IMR-90 (cell line): ENCODE measurements around the gene BAZ1A. TPM values are rescaled to one million over a fixed set of nuclear protein-coding genes. Genes with fewer than 3 reads are reported as not detected.

Source experiments
- ELK1 ChIP-seq: fragments of 150-350 bp; IDR thresholded peaks from 2 replicates; pipeline ENCODE4 v1.6.1; 2016; ENCODE audit warnings: low read depth, mild to moderate bottlenecking, low read length, moderate library complexity, borderline replicate concordance
- FOS ChIP-seq: fragments of 150-350 bp; IDR thresholded peaks from 2 replicates; pipeline ENCODE4 v1.6.1; 2016; ENCODE audit warnings: low read depth, low read length
- MXI1 ChIP-seq: IDR thresholded peaks from 2 replicates; pipeline ENCODE4 v1.6.1; 2012; ENCODE audit warnings: low read depth, mild to moderate bottlenecking, low read length, moderate library complexity, borderline replicate concordance
- RCOR1 ChIP-seq: IDR thresholded peaks from 2 replicates; pipeline ENCODE4 v1.6.1; 2012; ENCODE audit warnings: mild to moderate bottlenecking, low read length, improper control_type of control experiment; ENCODE audit not compliant: insufficient replicate concordance
- RFX5 ChIP-seq: IDR thresholded peaks from 2 replicates; pipeline ENCODE4 v1.8.0; 2012; ENCODE audit warnings: low read depth, mild to moderate bottlenecking, low read length, moderate library complexity
- polyA plus RNA-seq, 3 experiments: library from polyadenylated mRNA; depleted of rRNA; stranded (reverse); fragments of >200 nt; gene quantifications; 2 replicates each; pipeline ENCODE4 v1.2.3, GENCODE V29; 2012; ENCODE audit warnings: low replicate concordance in 1 of 3
- total RNA-seq: library from RNA; depleted of rRNA; stranded (reverse); fragments of >200 nt; gene quantifications from 2 replicates; pipeline ENCODE4 v1.2.3, GENCODE V29; 2012

BAZ1A gene
- total and polyA plus RNA-seq, 2 of the 4 experiments (the other 2 are of a cell fraction) = 15.3 to 23.8 TPM

GRCh38 chr14:34875031-34875922, at the start of gene BAZ1A (continued):
- TF ChIP-seq ELK1 (no peak), FOS (no peak), MXI1 (0 out of 2 replicates have a peak, but pooled peaks have one; percentile 2), RCOR1 (no peak), RFX5 (no peak)
